Body of pancreas (tissue), 4 donors: ENCODE measurements around the gene RDX.
"Not testable (repeated sequence)": the region's sequence is repeated elsewhere in the genome, so short reads cannot be mapped to it uniquely, and the experiment has no call there.

ENCODE experiments used
- POLR2A ChIP-seq, 3 donors: fragments of 450-650 bp; IDR thresholded peaks; one replicate each; pipeline ENCODE4 v1.6.1; 2016; ENCODE audit warnings: antibody characterized with exemption in 3 of 3, mild to moderate bottlenecking in 2 of 3
- TF ChIP-seq, protein P1 (sequence below), 7 experiments: fragments of 450-650 bp in 4 of 7; fragments of 200-600 bp in 3 of 7; sonication (generic) in 3 of 7; IDR thresholded peaks; one replicate each; pipeline ENCODE4 v1.5.1; 2016 to 2019; ENCODE audit warnings: antibody characterized with exemption in 7 of 7

DNA sequence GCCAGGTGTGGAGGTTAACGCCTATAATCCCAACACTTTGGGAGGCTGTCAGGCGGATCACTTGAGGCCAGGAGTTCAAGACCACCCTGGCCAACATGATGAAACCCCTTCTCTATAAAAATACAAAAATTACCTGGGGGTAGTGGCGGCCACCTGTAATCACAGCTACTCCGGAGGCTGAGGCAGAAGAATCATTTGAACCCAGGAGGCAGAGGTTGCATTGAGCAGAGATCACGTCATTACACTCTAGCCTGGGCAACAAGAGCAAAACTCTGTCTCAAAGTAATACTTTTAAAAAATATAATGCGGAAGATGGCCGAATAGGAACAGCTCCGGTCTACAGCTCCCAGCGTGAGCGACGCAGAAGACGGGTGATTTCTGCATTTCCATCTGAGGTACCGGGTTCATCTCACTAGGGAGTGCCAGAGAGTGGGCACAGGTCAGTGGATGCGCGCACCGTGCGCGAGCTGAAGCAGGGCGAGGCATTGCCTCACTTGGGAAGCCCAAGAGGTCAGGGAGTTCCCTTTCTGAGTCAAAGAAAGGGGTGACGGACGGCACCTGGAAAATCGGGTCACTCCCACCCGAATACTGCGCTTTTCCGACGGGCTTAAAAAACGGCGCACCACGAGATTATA, 87.6 kb downstream of the RDX start:
- TF ChIP-seq, protein P1, sequence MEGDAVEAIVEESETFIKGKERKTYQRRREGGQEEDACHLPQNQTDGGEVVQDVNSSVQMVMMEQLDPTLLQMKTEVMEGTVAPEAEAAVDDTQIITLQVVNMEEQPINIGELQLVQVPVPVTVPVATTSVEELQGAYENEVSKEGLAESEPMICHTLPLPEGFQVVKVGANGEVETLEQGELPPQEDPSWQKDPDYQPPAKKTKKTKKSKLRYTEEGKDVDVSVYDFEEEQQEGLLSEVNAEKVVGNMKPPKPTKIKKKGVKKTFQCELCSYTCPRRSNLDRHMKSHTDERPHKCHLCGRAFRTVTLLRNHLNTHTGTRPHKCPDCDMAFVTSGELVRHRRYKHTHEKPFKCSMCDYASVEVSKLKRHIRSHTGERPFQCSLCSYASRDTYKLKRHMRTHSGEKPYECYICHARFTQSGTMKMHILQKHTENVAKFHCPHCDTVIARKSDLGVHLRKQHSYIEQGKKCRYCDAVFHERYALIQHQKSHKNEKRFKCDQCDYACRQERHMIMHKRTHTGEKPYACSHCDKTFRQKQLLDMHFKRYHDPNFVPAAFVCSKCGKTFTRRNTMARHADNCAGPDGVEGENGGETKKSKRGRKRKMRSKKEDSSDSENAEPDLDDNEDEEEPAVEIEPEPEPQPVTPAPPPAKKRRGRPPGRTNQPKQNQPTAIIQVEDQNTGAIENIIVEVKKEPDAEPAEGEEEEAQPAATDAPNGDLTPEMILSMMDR (IDR thresholded peaks at IDR 0.05) = peak in 1 of 7 experiments; percentile 30
- TF ChIP-seq POLR2A (IDR thresholded peaks at IDR 0.05) = not testable (repeated sequence)
